Mesodermal cell (in vitro differentiated cells): Measurements from ENCODE around the gene PAPPA.

Experiments
- H3K27ac ChIP-seq: 2 replicates; pipeline ENCODE4 v1.7.0; 2013; ENCODE audit warnings: mild to moderate bottlenecking, low read depth, low read length, moderate library complexity; ENCODE audit not compliant: severe bottlenecking
- H3K36me3 ChIP-seq: 2 replicates; pipeline ENCODE4 v1.7.1; 2013; ENCODE audit warnings: mild to moderate bottlenecking, low read length, moderate library complexity; ENCODE audit not compliant: control insufficient read depth, insufficient read depth
- H3K4me1 ChIP-seq: one replicate; pipeline ENCODE4 v1.7.1; 2013; ENCODE audit warnings: mild to moderate bottlenecking, low read length; ENCODE audit not compliant: insufficient read depth, control insufficient read depth, poor library complexity, severe bottlenecking
- H3K4me3 ChIP-seq: 2 replicates; pipeline ENCODE4 v1.7.0; 2013; ENCODE audit warnings: low read length, control low read depth, mild to moderate bottlenecking; ENCODE audit not compliant: insufficient read depth, poor library complexity, severe bottlenecking; ENCODE audit errors: extremely low read depth
- H3K9me3 ChIP-seq: 2 replicates; pipeline ENCODE4 v1.7.1; 2013; ENCODE audit warnings: mild to moderate bottlenecking, low read length, moderate library complexity; ENCODE audit not compliant: control insufficient read depth
- WGBS, 2 experiments: methylation state at CpG; one replicate each; pipeline ENCODE4 v1.1.5; 2013; ENCODE audit warnings: missing lambda C conversion rate in 2 of 2; ENCODE audit not compliant: insufficient coverage in 2 of 2; 5-methylcytosine and 5-hydroxymethylcytosine counted together

The PAPPA gene

DNA sequence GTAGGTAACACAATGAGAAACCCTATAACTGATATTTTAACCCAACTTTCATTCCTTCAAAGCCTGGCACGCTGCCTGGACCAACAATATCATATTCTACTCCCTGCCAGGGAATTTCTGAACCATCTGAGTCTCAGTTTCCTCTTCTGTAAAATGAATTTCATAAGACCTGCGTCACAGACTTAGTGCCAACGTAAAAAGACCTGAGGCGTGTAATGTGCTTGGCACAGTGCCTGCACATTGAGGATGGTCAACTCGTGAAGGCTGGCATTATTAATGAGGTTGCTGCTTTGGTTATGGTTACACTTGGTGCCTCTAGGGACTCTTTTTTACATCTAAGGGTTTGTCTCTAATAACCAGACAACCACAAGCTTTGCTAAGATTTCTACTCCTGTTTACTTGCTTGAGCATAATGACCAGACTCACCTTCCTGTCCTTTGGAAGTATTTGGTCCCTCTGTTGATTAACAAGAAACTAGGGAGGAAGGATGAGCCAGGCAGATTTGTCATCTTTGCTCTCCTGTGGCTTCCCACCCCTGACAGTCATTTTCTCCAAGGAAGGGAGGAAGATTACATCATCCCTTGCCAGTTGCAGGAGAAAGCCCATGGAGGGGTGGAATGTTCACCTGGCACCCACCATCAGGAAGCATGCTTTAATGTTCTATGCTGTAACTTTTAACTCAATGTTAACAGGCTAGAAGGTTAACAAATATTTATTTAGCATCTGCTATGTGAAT lies 79.0 kb downstream of the PAPPA start:
- no peaks in the 10 kb centered on the region for H3K9me3 ChIP-seq
- H3K27ac ChIP-seq = peak overlapping the region; percentile 89
- peaks cover 77% of the 10 kb centered on the region for H3K36me3 ChIP-seq
- peaks cover 41% of the 10 kb centered on the region for H3K4me1 ChIP-seq
- no peak overlapping the region for H3K4me3 ChIP-seq
- WGBS, 2 experiments = 95 to 100% methylated on average over 4 to 5 of the region's 5 CpGs

DNA sequence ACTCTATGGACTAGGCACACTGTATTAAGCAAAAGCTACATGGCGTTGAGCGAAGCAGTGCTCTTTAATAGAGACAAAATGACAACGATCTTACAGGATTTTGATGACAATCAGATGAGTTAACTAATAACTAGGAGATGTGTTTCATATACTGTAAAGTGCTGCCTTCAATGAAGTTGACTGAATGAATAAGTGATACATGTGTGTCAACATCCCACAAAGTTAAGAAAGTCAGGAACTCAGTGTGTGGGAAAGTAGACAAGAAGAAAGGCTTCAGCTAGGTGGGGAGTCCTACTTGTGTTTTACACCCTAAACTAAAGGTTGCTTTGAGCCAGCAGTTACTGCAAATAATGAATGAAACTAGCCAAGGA lies 79.6 kb downstream of the PAPPA start:
- Histone ChIP-seq H3K27ac (peak overlapping the region; percentile 89), H3K36me3 (peaks cover 77% of the 10 kb centered on the region), H3K9me3 (no peaks in the 10 kb centered on the region), H3K4me1 (peaks cover 43% of the 10 kb centered on the region), H3K4me3 (no peak overlapping the region)
- 90 to 97% methylated on average over 2 to 3 of the region's 3 CpGs for WGBS, 2 experiments

DNA sequence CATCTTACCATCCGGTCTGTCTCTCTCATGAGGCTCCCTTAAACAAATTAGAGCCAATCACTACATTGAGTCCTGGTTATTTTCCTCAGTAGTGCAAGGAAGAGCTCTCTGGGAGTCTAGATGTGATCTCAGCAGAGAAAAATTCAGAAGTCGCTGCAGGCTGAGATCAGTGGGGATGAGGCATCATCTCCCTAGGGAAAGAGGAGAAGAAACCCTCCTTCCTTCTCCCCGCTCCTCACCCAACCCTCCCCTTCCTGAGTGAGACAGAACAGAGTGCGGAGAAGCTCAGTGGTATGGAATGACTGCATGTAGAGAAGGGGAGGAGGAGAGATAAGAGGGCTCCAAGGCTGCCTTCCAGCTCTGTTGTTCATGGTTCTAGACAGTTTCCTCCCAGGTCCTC lies 80.5 kb downstream of the PAPPA start:
- peaks cover 45% of the 10 kb centered on the region for H3K4me1 ChIP-seq
- no CpG with 5 or more reads among the region's 4 CpGs for WGBS, 2 experiments
- peak overlapping the region; percentile 89 for H3K27ac ChIP-seq
- no peaks in the 10 kb centered on the region for H3K9me3 ChIP-seq
- H3K4me3 ChIP-seq = no peak overlapping the region
- peaks cover 77% of the 10 kb centered on the region for H3K36me3 ChIP-seq

DNA sequence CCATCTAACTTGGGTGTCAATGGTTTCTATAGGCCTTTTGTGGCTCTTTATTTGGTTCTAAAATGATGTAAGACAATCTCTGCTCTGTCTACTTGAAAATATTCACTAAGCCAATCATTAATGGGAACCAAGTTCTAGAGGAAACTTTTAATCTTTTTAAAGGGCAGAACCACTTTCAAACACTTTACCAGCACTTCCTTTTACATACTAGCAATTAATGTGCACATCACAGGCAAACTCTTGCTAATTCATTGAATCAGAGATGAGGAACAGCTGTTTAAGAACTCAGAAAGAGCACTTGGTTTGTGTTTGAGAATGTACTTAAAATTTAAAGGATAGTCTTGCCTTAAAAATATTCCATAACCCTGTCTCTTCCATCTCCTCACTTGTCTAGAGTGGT lies 83.4 kb downstream of the PAPPA start:
- Histone ChIP-seq H3K36me3 (peaks cover 73% of the 10 kb centered on the region), H3K4me1 (peaks cover 43% of the 10 kb centered on the region), H3K27ac (no peak overlapping the region), H3K4me3 (no peak overlapping the region), H3K9me3 (no peaks in the 10 kb centered on the region)

GRCh38 chr9:116237456-116237855 lies 83.9 kb downstream of the PAPPA start:
- WGBS, 2 experiments = 83% methylated on average over 1 of the region's 4 CpGs; no CpG with 5 or more reads in 1 of the 2 experiments
- H3K4me3 ChIP-seq = no peak overlapping the region

GRCh38 chr9:116238225-116238624 lies 84.6 kb downstream of the PAPPA start:
- 73 to 100% methylated on average over 2 of the region's 2 CpGs for WGBS, 2 experiments
- no peaks in the 10 kb centered on the region for H3K9me3 ChIP-seq
- no peak overlapping the region for H3K27ac ChIP-seq
- H3K36me3 ChIP-seq = peaks cover 70% of the 10 kb centered on the region
- no peak overlapping the region for H3K4me3 ChIP-seq
- peaks cover 30% of the 10 kb centered on the region for H3K4me1 ChIP-seq

More at GRCh38 chr9:116237456-116237855, 83.9 kb downstream of the PAPPA start:
- Histone ChIP-seq H3K4me1 (peaks cover 38% of the 10 kb centered on the region), H3K27ac (no peak overlapping the region), H3K9me3 (no peaks in the 10 kb centered on the region), H3K36me3 (peaks cover 73% of the 10 kb centered on the region)

GRCh38 chr9:116238776-116239340 lies 85.3 kb downstream of the PAPPA start:
- H3K4me3 ChIP-seq = no peak overlapping the region
- H3K4me1 ChIP-seq = peaks cover 24% of the 10 kb centered on the region
- peaks cover 76% of the 10 kb centered on the region for H3K36me3 ChIP-seq
- H3K27ac ChIP-seq = no peak overlapping the region
- no peaks in the 10 kb centered on the region for H3K9me3 ChIP-seq
- 100% methylated on average over 1 of the region's 1 CpG; no CpG with 5 or more reads in 1 of the 2 experiments for WGBS, 2 experiments

DNA sequence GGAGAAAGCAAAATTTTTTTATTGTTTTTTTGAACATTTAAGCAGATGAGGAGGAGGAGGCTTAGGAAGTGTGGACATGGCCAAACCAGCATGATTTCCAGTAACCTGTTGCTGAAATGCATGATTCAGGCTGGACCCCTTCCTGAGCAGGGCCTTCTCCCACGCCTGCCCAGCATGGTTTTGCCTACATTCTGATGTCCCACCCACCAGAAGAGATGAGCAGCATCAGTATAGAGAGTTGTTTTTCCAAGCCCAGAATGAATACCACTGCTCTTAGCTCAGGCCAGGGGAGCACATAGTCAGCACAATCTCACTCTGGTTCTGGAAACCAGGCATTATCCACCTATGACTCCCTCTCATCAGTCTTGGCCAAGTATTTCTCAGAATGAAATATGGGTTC lies 90.1 kb downstream of the PAPPA start:
- 100% methylated on average over 1 of the region's 1 CpG for WGBS, 2 experiments
- peaks cover 71% of the 10 kb centered on the region for H3K36me3 ChIP-seq

DNA sequence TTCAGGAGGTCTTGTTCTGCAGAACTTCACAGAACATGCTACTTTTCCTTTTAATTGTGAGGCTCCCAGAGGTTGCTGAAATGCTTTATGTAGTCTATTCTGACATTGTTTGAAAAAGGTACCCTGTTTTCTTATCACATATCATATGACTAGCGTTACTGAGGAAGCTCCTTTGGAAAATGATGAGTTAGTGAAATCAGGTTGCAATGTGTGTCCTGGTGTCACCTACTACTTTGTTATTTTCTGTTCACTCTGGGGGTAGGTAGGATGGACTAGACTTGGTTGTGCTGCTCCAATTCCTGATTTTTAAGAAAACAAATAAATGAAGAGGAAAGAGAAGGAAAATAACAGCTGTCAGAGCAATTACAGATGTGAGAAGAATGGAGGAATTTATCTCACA lies 93.7 kb downstream of the PAPPA start:
- peaks cover 62% of the 10 kb centered on the region for H3K36me3 ChIP-seq
- H3K9me3 ChIP-seq = no peaks in the 10 kb centered on the region
- H3K4me3 ChIP-seq = no peak overlapping the region
- no peaks in the 10 kb centered on the region for H3K4me1 ChIP-seq
- WGBS, 2 experiments = no CpG with 5 or more reads among the region's 1 CpG
- no peak overlapping the region for H3K27ac ChIP-seq

More for the DNA sequence above, 90.1 kb downstream of the PAPPA start:
- no peak overlapping the region for H3K27ac ChIP-seq
- no peaks in the 10 kb centered on the region for H3K4me1 ChIP-seq
- H3K9me3 ChIP-seq = no peaks in the 10 kb centered on the region
- H3K4me3 ChIP-seq = no peak overlapping the region

GRCh38 chr9:116247791-116248374 lies 94.3 kb downstream of the PAPPA start:
- WGBS, 2 experiments = no CpG with 5 or more reads among the region's 2 CpGs
- Histone ChIP-seq H3K27ac (no peak overlapping the region), H3K9me3 (no peaks in the 10 kb centered on the region)

GRCh38 chr9:116250891-116251290 lies 97.3 kb downstream of the PAPPA start:
- H3K36me3 ChIP-seq = peaks cover 40% of the 10 kb centered on the region
- WGBS, 2 experiments = 93% methylated on average over 2 of the region's 4 CpGs; no CpG with 5 or more reads in 1 of the 2 experiments
- H3K27ac ChIP-seq = no peak overlapping the region
- no peaks in the 10 kb centered on the region for H3K9me3 ChIP-seq
- no peaks in the 10 kb centered on the region for H3K4me1 ChIP-seq
- no peak overlapping the region for H3K4me3 ChIP-seq

More at GRCh38 chr9:116247791-116248374, 94.3 kb downstream of the PAPPA start:
- Histone ChIP-seq H3K36me3 (peaks cover 62% of the 10 kb centered on the region), H3K4me1 (no peaks in the 10 kb centered on the region), H3K4me3 (no peak overlapping the region)
